CD4-positive, alpha-beta T cell treated with Interleukin-4 for 4 hours (primary cell): ENCODE results near the gene TMEM267.
"Not testable (repeated sequence)": the region's sequence is repeated elsewhere in the genome, so short reads cannot be mapped to it uniquely, and the experiment has no call there.

ENCODE experiments used
- DNase-seq: peaks from one replicate; pipeline ENCODE4 v3.0.0-alpha.2; 2020

Gene TMEM267

GRCh38 chr5:43402524-43403066, 81.1 kb downstream of the TMEM267 start:
- DNase-seq, result not testable (repeated sequence)

- DNase-seq, result no peak
Measured at GRCh38 chr5:43401827-43402226, 81.8 kb downstream of the TMEM267 start.

- DNase-seq, result no peak
Measured at GRCh38 chr5:43400082-43400481, 83.6 kb downstream of the TMEM267 start.

- peak; percentile 54 for DNase-seq
Measured at GRCh38 chr5:43396762-43397304, 86.8 kb downstream of the TMEM267 start.
